Stimulated activated CD4-positive, alpha-beta T cell treated with anti-CD3 and anti-CD28 coated beads, Interleukin-12 subunit alpha, Interleukin-12 subunit beta, amount 100 ng/mL, for 4 hours (primary cell): ENCODE data around the gene CYS1.

Experiments used
- DNase-seq: peaks from one replicate; pipeline ENCODE4 v3.0.0-alpha.2; 2020

The CYS1 gene

DNA sequence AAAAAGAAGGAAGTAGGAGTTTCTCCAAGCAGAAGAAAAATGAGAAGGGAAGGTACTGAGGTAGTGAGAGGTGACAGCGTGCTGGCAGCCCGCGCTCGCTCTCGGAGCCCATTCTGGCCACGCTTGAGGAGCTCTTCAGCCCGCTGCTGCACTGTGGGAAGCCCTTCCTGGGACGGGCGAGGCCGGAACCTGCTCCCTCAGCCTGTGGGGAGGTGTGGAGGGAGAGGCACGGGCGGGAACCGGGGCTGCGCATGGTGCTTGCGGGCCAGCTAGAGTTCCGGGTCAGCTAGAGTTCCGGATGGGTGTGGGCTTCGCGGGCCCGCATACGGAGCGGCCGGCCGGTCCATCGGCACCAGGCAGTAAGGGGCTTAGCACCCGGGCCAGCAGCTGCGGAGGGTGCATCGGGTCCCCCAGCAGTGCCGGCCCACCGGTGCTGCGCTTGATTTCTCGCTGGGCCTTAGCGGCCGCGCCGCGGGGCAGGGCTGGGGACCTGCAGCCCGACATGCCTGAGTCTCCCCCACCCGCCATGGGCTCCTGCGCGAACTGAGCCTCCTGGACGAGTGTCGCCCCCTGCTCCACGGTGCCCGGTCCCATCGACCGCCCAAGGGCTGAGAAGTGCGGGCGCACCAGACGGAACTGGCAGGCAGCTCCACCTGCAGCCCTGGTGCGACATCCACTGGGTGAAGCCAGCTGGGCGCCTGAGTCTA is 11.1 kb upstream of the CYS1 start:
- no peak for DNase-seq

- no peak for DNase-seq
Observed at GRCh38 chr2:10089565-10090190, 9.5 kb upstream of the CYS1 start.

DNA sequence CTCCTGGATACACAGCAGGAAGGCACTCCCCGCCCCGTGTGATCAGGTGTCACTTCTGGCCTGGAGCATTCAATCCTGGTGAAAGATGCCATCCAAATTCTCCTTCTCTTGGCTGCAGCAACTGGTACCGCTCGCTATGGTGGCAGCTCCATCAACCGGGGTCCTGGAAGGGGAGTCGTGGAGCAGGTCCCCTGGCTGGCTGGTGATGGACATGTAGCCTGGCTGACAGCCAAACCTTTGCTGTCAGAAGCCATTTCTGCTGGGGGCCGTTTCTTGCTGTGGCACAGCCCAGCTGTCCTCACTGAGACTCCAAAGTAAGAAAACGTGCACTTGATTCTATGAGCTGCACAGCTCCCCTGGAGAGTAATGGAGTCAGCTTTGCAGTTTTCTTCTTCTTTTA is 7.1 kb upstream of the CYS1 start:
- DNase-seq = no peak

GRCh38 chr2:10086950-10087349 is 6.7 kb upstream of the CYS1 start:
- no peak for DNase-seq

DNA sequence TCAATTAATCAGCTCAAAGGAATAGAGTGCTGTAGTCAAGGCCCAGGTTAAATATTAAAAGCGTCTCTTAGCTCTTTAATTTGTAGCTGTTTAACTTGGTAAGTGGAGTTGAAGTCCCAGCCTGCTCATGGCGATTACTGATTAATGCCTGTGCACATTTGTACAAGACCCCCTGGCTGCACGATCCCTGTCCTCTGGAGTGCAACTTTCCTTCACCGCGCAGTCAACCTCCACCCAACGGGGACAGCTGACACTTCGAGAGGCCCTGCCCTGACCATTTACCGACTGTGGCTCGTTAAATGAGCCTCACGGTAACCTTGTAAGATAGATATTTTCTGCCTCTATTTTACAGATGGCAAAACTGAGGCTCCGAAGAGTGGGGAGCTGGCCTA is 5.5 kb upstream of the CYS1 start:
- DNase-seq = no peak

DNA sequence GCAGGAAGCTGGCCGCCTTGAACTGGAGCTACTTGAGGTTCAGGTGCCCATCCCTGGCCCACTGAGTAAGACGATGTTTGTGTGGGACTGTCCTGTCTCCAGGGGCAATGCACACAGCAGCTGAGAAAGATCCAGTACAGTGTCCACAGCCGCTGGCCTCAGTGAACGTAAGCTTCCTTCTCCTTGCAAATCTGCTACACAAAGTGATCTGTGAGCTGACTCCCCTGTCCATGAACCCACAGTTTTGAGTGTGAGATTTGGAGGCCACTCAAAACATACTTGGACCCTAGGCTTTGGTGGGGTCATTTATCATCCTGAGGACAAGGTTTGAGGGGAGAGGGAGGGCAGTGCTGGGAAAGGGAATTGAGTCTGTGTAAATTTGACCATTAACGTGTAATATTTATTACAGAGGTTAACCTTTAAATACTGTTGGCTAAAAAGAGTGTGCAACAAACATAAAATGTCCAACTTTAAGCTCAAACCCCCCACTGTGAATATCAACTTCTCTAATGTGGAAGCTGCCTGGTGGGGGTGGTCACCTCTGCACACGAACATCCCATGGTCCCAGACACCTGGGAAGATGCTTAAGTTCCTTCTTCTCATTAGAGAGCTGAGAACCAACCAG is 4.9 kb upstream of the CYS1 start:
- DNase-seq = no peak

GRCh38 chr2:10084223-10084865 is 4.1 kb upstream of the CYS1 start:
- no peak for DNase-seq

- DNase-seq = no peak
Observed at GRCh38 chr2:10083692-10084211, 3.5 kb upstream of the CYS1 start.

DNA sequence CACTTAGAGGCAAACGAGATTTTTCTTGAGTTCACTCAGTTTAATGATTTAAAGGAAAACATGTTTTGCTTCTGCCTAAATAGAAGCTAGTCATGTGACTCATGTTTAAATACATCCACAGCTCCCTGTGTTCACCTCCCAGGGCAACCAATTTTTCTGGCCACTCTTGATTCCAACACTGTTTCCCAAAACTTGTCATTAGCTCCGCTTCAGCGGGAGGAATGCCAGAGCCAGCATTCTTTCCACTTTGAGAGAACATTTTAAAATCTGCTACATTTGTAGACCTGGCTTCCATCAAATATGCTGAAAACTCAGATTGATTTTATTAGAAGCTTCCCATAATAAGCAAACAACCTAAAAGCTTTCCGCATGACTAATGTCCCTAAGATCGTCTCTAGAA is 2.8 kb upstream of the CYS1 start:
- no peak for DNase-seq

- DNase-seq = no peak
Observed at GRCh38 chr2:10080536-10081304, 509 bp upstream of the CYS1 start.

DNA sequence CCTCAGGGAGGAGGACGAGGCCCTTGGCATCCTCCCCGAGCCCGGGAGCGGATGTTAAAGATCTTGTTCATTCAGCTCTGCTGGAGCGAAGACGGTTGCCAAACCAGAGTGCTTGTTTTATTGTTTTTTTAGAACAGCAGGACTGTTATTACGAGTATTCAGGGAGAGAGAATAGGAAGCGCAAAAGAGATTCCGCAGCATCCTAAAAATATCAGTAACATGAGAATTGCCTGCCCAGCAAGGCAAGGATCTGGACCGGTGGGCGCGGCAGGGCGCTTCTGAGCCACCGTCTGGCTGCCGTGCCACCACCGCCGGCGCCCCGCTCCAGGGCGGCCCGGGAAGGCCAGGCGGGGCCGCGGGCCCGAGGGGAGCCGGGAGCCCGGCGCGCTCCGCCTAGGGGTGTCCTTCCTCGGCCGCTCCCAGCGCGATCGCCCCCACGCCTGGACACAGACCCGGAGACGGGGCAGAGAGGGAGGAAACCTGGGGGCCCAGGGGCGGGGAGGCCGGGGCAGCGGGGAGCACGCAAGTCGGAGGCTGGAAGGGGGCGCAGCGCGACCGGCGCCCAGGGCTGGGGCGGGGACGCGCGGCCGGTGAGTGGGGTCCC is 843 bp downstream of the CYS1 start:
- DNase-seq = no peak

DNA sequence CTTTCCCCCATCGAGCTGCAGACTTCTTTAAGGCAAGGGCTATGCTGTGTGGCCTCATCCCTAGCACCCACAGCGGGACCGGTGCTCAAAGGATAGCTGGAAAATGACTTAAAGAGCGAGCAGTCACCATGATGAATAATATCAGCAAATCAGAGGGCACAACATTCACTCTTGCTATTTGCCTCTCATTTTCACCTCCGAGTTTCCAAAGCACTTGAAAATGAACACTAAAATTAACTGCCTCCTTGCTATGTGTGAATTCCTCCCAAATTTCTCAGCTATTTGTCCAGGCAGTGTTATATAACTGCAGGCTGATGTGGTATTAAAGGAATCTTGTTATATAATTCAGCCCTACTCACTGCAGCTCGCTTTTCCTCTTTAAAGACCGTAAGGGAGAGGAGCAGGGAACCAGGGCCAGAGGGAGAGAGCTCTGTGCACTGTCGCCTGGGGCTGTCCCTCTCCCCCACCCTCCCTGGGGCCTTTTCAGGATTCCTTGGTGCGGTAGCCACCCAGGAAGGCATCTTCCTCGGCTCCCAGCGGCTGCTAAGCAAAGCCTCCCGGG is 1.4 kb downstream of the CYS1 start:
- DNase-seq = no peak

GRCh38 chr2:10078001-10078400 is 2.2 kb downstream of the CYS1 start:
- DNase-seq = no peak

GRCh38 chr2:10076988-10077527 is 3.2 kb downstream of the CYS1 start:
- DNase-seq = no peak

- no peak for DNase-seq
Observed at GRCh38 chr2:10076511-10076910, 3.7 kb downstream of the CYS1 start.

DNA sequence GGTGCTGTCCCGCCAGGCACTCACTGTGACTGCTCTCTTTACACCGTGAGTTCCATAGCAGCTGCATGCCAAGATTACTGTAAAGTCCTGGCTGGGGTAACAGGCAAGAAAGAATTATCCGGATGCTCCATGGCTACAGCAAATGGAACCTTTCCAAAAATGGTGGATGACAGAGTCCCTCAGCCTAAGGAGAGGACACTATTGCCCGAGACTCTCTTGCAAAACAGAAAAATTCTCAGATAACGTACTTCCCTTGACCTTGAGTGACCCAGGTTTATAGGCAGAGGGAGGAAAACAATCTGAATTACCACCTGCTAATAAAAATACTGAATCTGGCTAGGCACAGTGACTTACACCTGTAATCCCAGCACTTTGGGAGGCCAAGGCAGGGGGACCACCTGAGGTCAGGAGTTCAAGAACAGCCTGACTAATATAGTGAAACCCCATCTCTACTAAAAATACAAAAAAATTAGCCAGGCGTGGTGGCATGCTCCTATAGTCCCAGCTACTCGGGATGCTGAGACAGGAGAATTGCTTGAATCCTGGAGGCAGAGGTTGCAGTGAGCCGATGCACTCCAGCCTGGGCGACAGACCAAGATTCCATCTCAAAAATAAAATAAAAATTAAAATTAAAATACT is 4.5 kb downstream of the CYS1 start:
- no peak for DNase-seq

- no peak for DNase-seq
Observed at GRCh38 chr2:10075101-10075500, 5.1 kb downstream of the CYS1 start.

DNA sequence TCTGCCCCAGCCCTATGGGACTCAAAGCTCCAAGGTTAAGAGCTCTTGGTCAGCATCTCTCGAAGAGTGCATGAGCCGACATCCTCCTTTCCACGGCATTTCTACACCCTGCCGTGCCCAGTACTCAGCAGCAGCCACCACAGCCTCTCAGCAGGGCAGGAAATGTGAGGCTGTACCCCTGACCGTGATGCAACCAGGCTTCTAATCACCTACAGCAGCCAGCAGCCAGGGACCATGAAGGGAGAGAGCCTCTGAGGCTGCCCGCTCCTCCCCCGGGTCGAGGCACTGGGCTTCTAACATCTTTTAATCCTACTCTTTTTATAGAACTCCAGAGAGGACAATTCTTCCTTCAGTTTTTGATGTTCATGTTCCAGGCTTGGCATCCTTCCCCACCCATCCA is 6.5 kb downstream of the CYS1 start:
- no peak for DNase-seq

GRCh38 chr2:10072656-10073480 is 7.3 kb downstream of the CYS1 start:
- DNase-seq = peak; percentile 65

- no peak for DNase-seq
Observed at GRCh38 chr2:10071595-10071994, 8.6 kb downstream of the CYS1 start.
